Astrocyte of the cerebellum (primary cell): ENCODE results near the gene LDHB.
A peak's percentile ranks its signal among the peaks of the same experiment; 100 is the strongest.
"Not testable (repeated sequence)": the region's sequence is repeated elsewhere in the genome, so short reads cannot be mapped to it uniquely, and the experiment has no call there.

Experiments used
- DNase-seq: peaks from one replicate; pipeline ENCODE4 v3.0.0-alpha.2; 2011; ENCODE audit warnings: low read depth
- H3K4me3 ChIP-seq: 2 replicates; pipeline ENCODE4 v1.5.1; 2011; ENCODE audit warnings: mild to moderate bottlenecking, low read depth, low read length, moderate library complexity
- in situ Hi-C: cut with HindIII; loops from 2 replicates; pipeline ENCODE4 v1.10.0; 2017; ENCODE audit warnings: low sequenced_read_pairs
- TF ChIP-seq, protein P1 (sequence below): IDR thresholded peaks from 2 replicates; pipeline ENCODE4 v1.5.1; 2012; ENCODE audit warnings: low read length, low read depth, moderate library complexity, mild to moderate bottlenecking; ENCODE audit errors: missing control alignments

The LDHB gene

GRCh38 chr12:21665816-21666215 lies 8.2 kb upstream of the LDHB start:
- TF ChIP-seq, protein P1, sequence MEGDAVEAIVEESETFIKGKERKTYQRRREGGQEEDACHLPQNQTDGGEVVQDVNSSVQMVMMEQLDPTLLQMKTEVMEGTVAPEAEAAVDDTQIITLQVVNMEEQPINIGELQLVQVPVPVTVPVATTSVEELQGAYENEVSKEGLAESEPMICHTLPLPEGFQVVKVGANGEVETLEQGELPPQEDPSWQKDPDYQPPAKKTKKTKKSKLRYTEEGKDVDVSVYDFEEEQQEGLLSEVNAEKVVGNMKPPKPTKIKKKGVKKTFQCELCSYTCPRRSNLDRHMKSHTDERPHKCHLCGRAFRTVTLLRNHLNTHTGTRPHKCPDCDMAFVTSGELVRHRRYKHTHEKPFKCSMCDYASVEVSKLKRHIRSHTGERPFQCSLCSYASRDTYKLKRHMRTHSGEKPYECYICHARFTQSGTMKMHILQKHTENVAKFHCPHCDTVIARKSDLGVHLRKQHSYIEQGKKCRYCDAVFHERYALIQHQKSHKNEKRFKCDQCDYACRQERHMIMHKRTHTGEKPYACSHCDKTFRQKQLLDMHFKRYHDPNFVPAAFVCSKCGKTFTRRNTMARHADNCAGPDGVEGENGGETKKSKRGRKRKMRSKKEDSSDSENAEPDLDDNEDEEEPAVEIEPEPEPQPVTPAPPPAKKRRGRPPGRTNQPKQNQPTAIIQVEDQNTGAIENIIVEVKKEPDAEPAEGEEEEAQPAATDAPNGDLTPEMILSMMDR, result no peak
- in situ Hi-C loops, result no loop called here
- DNase-seq, result no peak
- no peak overlapping the region for H3K4me3 ChIP-seq

GRCh38 chr12:21662122-21662792 lies 4.6 kb upstream of the LDHB start:
- in situ Hi-C loops, result no loop called here
- DNase-seq, result no peak
- no peak overlapping the region for H3K4me3 ChIP-seq
- TF ChIP-seq, protein P1, result no peak

- H3K4me3 ChIP-seq, in situ Hi-C loops, DNase-seq: not testable (repeated sequence)
Measured at GRCh38 chr12:21661396-21662093, 3.9 kb upstream of the LDHB start.

DNA sequence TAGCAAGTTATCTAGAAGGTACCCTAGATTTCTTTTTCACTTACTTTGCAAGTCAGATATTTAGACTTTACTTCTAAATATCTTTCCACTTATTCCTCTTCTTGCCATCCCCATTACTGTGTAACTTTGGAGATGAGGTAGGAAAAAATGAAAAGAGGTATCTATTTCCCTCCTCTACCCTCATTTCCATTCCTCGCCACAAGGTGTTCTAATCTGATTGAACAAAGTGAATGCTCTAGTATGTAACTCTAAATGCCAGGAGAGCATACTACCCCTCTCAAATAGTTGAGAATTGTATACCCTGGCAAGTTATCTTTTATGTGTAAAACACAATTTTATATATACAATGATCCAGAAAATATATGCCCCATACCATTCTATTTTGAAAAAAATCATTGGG lies 1.7 kb upstream of the LDHB start:
- H3K4me3 ChIP-seq, result no peak overlapping the region
- in situ Hi-C loops, result no loop called here
- TF ChIP-seq, protein P1, result peak; percentile 22
- DNase-seq, result no peak

GRCh38 chr12:21656905-21657325 lies 727 bp downstream of the LDHB start:
- peak overlapping the region; percentile 95 for H3K4me3 ChIP-seq
- in situ Hi-C loops, result no loop called here
- TF ChIP-seq, protein P1, result no peak
- no peak for DNase-seq

DNA sequence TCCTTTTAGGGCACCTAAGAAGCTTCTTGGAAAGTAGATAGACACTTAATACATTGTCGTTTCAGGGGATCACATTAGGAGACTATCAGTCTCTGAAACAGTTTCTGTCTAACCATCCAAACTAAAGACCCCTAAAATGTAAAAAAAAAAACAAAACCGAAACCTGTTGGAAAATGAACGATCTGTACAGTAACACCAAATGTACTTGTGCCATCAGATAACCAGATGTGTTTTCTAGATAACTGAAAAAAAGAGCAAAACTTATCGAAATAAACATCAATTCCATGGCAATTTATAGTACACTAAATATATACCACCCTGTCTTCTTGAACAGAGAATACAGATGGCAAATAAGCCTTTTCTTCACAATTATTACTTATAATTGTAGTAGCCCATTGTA lies 2.1 kb downstream of the LDHB start:
- TF ChIP-seq, protein P1, result no peak

GRCh38 chr12:21651821-21652220 lies 5.8 kb downstream of the LDHB start:
- in situ Hi-C loops, result no loop called here
- DNase-seq, result no peak
- no peak overlapping the region for H3K4me3 ChIP-seq
- TF ChIP-seq, protein P1, result no peak

More for the DNA sequence above, 2.1 kb downstream of the LDHB start:
- DNase-seq, result no peak
- in situ Hi-C loops, result no loop called here
- H3K4me3 ChIP-seq, result peak overlapping the region; percentile 95
